RPMI8226 (cell line): ENCODE data around the gene CTSD.

Experiments used
- DNase-seq: peaks from one replicate; pipeline ENCODE4 v3.0.0-alpha.2; 2015

The CTSD gene

DNA sequence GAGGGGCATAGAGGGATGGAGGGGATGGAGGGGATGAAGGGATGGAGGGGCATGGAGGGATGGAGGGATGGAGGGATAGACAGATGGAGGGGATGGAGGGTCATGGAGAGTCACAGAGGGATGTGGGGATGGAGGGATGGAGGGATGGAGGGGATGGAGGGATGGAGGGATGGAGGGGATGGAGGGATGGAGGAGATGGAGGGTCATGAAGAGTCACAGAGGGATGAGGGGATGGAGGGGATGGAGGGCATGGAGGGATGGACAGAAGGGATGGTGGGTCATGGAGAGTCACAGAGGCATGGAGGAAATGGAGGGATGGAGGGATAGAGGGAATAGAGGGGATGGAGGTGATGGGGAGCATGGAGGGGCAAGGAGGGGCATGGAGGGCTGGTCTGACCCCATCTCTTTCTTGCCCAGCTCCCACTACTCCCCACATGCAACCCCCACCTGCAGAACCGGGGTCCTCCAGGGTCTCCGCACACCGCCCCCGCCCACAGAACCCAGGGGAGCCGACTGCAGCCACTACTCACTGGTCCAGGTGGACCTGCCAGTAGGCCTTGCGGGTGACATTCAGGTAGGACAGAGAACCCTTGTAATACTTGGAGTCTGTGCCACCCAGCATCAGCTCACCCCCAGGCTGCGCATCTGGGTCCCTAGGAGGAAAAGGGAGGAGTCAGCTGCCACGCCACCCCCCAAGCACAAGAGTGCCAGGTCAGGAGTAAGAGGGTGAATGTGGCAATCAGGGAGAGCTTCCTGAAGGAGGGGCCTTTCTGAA lies 9.2 kb downstream of the CTSD start:
- no peak for DNase-seq

DNA sequence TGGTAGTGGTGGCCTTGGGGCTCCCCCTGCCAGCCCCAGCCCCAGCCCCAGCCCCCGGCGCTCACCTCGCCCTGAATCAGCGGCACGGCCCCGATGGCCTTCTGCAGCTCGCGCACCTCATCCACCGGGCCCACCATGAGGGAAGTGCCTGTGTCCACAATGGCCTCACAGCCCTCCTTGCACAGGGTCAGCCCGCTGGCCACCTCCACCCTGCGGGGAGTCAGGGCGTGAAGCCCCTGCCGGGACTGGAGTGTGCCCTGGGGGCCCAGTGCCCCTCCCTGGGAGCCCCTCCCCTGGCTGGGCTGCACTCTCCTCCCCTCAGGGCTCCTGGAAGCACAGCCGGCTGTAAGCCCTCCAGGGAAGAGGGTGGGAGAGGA lies 9.8 kb downstream of the CTSD start:
- no peak for DNase-seq

DNA sequence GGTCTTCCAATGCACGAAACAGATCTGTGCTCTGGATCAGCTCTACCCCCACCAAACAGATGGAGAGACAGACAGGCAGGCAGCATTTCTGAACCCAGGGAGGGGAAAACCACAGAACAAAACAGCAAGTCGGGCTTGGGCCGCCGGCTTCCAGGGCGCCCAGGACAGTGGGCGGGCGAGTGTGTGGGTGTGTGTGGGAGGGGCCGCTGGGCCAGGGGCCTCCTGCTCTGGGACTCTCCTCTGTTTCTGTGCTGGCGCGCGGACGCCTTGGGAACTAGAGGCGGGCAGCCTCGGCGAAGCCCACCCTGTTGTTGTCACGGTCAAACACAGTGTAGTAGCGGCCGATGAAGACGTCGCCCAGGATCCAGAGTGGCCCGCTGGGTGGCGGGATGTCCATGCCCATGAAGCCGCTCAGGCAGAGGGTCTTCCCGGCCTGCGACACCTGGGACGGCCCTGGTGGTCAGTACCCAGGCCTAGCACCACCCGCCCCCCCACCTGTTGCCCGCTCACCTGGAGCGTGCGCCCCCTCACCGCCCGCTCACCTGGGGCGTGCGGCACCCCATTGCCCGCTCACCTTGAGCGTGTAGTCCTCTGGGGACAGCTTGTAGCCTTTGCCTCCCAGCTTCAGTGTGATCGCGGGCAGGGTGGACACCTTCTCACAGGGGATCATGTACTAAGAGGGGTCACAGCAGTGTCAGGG lies 10.3 kb downstream of the CTSD start:
- DNase-seq, result no peak

DNA sequence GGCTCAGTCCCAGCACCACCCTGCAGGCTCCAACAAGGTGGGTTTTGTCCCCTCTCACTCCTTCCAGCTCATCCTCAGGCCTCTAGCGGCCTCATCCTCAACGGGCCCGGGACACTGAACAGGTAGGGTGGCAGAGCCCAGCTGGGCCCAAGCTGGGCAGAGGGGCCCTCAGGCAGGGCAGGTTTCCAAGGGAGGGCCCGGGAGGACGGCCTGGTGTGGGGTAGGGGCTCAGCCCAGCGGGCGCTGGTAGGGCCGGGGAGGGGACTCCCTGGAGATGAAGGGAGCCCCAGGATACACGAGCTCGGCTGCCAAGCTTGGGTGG lies 10.9 kb downstream of the CTSD start:
- DNase-seq, result no peak

DNA sequence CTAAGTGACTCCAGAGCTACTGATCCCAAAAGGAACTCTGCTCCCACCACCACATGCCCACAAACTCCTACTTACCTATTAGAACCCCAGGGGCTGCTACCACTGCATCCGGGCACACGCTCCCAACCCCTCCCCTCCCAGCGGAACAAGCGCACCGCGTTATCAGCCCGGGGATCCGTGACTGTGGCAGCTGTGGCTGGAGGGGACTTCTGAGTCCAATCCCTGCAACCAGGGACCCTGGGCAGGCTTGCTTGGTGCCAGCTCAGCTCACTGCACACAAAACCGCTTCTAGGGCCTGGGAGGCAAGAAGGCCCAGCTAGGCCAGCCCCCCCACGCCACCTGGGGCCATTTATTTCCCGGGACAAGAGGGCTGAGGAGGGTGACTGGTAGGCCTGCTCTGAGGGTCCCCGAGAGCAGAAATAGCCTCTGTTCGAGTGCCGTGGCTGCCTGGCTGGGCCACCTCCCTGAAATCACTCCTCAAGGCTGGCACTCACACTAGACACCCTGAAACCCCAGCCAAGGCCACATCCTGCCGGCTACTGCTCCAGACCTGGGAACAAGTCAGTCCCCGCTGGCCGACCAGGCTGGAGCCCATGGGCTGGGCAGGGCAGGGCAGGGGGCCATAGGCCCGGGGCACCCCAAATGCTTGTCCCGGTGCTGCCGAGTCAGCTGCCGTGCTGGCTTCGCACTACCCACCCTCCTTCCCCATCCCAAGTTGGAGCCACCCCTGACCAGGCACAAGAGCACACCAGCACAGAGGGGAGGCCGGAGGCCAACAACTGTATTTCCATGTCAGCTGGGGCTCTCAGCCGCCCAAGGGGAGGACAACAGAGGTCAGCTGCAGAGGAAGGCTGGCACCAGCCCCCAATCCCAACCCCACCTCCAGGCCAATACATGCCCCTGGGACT lies 11.5 kb downstream of the CTSD start:
- DNase-seq, result no peak

DNA sequence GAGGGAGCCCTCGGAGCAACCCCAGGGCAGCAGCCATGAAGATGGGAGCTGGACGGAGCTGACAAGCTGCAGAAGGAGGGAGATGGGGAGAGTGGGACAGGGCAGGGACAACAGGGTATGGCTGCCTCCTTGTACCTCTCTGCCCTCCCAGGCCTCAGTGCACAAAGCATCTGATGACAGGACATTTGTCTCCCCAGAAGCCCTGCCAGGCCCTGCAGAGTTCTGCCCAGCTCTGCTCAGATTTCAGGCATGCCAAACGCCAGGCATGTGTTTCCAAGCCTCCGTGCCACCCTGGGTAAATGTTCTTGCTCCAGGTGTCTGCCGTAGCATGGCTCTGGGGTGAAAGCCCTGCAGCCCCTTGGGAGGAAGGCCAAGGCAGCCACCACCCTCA lies 12.2 kb downstream of the CTSD start:
- no peak for DNase-seq

DNA sequence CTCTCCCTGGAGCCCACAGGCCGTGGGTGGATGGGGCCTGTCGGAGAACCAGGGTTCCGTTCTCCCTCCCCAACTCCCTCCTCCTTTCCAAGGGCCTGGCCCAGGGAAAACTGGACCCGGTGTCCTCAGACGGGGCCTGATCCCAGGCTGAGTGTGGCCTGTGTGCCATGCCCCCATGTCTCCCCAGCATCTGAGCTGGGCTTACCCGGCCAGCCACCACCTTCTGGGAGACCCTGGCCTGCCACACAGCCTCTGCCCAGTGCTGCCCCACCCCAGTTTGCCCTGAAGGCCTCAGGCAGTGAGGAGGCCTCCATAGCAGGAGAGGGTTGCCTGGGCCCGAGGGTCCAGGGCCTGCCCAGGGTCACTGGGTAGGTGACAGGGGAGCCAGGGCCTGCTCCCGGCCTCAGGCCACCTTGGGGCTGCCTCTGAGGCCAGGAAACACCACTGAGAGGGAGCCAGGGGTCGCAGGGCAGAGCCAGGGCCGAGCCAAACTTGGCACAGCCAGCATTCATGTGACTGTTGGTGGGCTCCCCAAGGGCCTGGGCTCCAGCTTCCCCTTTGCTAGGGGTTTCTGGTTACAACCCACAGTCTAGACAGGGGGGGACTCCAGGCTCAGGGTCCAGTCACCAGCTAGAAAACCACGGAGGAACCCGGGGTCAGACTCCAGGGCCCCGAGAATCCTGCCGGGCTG lies 12.7 kb downstream of the CTSD start:
- no peak for DNase-seq

DNA sequence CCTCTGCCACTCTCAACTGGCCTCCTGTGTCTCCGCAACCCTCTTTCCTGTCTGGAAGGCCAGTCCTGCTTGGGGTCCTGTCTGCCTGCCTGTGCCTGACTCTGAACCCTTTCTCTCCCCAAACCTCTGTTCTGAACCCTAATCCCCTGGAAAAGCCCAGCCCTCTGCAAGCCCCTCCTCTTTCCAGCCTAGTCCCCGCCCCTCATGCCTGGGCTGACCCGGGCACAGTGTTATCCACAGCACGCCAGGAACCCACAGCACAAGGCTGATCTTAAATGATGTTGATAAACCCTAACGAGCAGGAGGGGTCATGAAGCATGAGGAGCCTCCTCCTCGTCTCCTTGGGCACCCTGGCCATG lies 13.3 kb downstream of the CTSD start, which contains the start of gene IFITM10:
Gene IFITM10 (minus strand): TSS at position 115 of the 359 bp plus-strand sequence. CDS start 153 bp downstream, outside the sequence.
- no peak for DNase-seq

DNA sequence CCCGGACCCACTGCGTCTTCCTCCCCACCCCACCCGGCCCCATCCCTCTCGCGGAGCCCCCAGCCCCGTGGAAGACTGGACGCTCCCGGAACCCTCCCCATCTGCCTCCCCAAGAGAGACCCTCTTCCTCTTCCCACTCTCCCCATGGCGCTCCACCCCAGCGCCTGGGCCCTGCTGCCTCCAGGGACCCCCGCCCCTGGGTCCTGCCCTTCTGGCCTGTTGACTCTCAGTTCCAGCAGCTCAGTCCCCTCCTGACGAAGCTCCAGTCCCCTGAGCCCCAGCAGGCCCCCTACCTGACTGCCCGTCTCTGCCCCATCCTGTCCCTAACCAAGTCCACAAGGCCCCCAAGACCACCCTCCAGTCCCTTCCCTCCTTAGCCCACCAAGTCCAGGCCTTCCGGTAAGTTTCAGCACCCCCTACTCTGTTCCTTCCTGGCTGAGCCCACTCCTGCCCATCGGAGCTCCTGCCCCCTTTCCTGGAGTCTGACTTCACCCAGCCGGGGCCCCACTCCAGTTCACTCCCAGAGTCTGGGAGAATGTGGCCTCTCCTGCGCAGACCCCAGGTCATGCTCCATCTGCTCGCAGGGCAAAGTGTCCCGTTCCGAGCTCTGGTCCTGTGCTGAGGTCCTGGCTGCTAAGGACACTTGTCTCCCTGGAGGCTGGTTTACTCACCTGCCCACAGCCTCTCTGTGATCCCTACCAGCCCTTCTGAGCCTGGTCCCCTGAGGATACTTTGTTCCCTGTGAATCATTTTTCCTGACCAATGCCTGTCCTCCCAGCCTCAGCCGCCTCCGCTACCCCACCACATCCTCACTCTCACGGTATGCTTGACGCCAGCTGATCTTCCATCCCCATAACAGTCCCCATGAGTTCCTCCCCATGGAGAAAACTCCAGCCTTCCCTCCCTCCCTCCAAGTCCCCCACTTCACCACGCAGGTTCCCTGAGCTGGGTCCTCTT lies 14.1 kb downstream of the CTSD start:
- DNase-seq, result no peak

DNA sequence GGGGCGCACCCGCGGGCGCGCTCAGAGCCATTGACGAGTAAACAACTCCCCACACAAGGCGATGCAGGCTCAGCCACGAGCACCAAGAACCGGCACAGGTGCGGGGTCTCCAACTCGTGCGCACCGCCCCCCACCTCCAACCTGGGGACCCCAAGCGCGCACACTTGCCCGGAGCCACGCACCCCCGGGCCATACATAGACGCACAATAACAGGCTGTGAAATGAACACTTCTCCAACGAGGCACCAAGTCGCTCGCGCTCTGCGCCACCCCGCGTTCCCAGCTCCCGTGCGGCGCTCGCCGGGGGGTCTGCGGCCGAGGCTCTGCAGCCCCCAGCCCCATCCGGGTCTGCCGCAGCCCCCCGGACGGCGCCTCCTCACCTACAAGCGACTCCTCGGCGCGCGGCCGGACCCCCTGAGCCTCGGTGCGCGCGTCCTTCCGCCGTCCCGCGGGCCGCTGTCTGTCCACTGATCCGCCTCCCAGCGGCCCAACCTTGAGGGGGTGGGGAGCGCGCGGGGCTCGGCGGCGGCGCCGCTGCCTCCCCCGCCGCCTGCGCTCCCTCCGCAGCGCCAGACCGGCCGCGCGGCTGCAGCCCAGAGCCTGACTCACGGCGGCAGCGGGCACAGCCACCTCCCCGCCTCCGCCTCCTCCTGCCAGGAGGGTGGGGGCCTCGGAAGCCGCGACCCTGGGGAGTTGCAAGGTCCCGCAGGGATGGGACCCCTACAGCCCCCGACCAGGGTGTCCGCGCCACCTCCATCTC lies 14.9 kb downstream of the CTSD start:
- no peak for DNase-seq

DNA sequence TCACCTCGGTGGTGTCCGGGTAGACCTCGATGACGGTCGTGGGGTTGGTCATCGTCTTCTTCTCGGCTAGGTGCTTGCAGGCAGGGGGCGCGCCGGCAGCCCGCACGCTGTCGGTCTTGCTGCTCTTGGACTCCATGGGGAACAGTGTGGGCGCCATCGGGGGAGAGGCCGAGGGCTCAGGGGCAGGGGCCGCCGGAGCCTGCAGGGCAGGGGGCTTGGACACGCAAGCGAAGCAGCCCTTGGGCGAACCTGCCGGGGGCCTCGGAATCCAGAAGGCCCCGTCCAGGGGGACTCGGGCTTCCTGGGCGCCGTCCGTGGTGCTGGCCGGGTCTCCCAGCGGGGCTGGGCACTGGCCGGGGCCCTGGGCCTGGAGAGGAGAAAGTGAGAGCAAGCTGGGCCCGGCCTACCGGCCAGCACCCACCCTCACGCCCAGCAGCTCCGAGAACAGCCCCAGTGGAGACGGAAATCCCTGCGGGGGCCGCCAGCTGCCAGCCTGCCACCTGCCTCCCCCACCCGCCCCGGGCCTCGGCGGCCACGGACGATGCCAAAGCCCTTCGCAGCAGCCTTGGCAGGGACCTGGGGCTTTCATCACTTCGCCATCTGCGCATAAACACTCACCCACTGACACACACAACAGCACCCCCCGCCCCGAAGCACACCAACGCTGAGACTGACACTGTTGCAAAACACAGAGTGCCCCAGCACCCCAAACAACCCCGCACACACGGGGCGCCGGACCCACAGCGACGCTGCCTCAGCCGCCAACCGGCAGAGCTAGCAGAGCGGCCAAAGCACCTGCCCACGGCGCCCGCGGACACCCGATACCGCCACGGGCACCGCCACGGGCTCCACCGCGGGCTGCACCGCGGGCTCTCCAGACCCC lies 15.7 kb downstream of the CTSD start:
- DNase-seq, result no peak

DNA sequence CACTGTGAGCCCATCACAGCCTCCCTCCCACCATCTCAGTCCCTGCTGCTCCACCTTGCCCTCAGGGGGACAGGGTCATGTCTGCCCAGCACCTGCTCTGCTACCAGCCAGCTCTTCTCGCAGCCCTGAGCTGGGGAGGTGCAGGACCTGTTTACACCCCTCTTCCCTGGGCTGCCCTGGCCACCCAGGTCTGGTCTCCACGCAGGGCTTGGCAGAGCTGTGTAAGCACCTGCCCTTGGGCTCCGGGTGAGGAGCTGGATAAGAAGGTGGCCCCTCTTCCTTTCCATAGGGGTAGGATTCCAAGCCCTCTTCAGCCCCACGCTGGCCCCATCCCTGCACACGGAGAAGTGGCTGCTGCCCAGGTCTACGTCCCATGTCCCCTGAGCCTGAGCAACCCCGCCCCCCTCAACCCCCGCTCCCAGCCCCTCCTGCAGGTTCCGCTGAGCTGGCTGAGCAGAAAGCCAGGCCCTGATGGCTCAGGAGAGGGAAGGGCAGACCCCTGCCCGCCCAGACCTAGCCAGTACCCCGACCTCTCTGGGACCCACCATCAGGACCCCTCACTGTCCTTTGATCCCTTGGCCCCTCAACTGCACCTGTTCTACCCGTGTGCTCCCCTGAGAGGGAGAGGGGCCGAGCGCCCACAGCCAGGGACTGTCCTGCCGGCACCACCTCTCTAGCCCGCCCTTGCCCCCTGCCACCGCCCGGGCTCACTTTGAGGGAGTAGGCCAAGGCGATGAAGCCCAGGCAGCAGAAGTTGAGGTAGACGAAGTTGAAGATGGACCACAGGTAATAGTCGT lies 16.6 kb downstream of the CTSD start:
- no peak for DNase-seq

DNA sequence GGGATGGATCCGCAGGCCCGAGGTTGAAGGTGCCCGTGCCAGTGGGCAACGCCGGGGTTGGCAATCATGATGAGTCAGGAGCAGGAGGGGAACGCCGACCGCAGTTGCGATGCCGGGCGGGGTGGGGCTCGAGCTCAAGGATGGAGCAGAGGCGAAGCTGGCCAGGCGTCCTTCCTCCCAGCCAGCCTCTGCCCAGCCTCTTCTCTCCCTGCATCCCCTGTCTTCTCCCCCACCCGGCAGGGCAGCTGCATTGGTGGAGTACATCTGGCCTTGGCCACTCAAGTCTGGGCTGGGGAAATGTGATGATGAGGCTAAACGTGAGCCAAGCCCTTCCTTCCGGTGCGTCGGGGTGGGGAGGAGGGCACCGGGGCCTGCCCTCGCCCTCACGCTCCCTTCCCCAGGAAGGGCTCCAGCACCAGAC lies 17.2 kb downstream of the CTSD start:
- peak; percentile 84 for DNase-seq

DNA sequence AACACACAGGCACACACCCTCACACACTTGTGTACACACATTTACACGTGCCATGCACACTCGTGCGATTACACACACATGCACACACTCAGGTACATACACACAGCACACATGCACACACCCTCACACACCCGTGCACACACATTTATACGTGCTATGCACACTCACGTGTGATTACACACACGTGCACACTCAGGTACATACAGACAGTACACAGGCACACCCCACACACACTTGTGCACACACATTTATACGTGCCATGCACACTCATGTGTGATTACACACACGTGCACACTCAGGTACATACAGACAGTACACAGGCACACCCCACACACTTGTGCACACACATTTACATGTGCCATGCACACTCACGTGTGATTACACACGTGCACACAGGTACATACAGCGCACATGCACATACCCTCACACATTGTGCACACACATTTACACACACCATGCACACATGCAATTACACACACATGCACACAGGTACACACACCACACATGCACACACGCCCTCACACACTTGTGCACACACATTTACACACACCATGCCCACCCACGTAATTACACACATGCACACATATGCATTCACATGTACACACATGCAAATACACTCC lies 17.9 kb downstream of the CTSD start:
- DNase-seq, result no peak

DNA sequence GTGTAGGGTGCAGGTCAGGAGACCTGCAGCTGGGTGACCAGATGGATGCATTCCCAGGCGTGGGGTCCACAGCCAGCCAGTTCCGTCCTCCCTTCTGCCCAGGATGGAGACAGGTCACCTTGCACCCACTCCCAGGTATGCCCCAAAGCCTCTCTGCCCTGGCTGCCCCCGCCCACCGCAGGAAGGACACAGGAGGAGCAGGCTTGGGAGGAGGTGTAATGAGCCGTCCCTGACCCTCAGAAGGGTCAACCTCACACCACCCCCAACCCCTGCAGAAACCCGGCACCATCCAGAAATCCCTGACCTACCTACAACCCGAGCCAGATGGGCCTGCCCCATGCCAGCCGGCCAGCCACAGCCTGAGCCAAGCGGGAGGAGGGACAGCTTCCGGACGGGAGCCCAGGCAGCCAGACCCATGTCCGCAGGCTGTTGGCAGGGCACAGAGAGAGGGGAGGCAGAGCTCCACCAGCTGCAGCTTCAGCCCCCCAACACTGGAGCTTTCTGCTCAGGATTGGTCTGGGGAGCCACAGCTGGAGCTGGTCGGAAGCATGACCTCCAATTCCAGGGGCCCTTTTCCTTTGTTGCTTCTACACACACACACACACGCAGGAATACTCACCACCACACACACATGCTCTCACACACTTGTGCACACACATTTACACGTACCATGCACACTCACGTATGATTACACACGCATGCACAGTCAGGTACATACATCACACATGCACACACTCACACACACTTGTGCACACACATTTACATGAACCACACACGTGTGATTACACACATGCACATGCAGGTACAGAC lies 18.6 kb downstream of the CTSD start:
- no peak for DNase-seq

DNA sequence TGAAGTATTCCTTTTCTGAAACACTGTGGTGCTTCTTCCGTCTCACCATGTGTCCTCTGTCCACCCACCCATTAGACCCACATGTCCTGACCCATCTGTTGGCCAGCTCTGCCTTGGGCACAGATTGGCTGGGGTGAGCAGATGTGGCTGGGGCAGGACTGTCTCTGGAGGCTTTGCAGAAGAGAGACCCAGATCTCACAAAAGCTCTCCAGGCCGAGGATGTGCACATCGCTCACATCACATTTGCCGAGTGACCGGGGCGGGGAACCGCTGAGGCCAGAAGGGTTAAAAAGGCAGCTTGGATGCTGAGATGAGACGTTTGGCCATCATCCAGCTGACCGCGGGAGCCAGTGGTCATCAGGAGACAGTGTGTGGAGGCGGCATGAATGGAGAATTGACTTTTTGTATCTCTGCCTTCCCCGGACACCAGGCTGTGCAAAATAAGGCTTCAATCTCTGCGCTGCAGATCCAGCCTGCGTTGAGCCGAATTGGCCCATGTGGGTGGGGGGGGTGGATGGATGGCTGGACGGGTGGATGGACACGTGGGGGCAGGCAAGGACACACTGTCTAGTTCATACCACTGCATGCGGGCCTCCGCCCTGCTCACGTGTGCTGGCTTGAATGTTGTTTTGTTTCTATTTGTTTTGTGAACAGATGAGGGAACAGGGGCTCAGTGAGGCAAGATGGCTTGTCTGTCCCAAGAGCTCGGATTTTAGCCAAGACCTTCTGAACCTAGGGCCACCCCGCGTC lies 19.4 kb downstream of the CTSD start:
- DNase-seq, result no peak

DNA sequence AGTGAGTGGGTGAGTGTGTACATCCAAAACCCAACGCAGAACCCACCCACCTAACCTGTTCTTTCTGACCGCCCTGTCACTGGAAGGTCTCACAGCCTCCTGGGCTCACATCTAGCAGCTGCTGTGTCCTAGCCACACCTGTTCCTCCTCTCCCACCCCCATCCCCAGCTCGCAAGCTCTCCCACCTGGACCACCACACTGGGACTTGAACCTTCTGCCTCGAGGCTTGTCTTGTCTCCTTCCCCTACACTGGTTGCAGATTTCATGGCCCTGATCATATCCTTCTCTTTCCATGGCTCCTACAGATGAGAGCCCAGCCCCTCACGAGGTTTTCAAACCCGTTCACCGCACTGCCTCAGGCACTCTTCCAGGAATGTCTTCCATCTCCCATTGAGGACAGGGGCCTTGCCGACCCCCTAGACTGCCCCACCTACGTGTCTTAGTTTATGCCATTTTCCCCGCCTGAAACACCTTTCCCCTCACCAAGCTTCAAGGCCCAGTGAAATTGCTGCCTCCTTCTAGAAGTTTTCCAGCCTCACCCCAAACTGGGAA lies 20.1 kb downstream of the CTSD start:
- DNase-seq, result no peak
